LHCN-M2 (cell line): Measurements from ENCODE around the gene SEC22B. TPM values are rescaled to one million over a fixed set of nuclear protein-coding genes. Genes with fewer than 3 reads are reported as not detected.
"Not testable (repeated sequence)": the region's sequence is repeated elsewhere in the genome, so short reads cannot be mapped to it uniquely, and the experiment has no call there.

Experiments used
- DNase-seq: peaks from one replicate; pipeline ENCODE4 v3.0.0-alpha.2; 2012; ENCODE audit warnings: low read depth
- polyA plus RNA-seq: library from polyadenylated mRNA; unstranded; fragments of >200 nt; gene quantifications from one replicate; pipeline ENCODE4 v1.2.1, GENCODE V29; 2012; ENCODE audit warnings: missing spikeins
- total RNA-seq: library from RNA; depleted of rRNA; stranded (reverse); fragments of >200 nt; gene quantifications from 2 replicates; pipeline ENCODE4 v1.2.3, GENCODE V29; 2014; rRNA removed

The SEC22B gene
- 44.6 and 45.5 TPM in 2 replicates for total RNA-seq
- polyA plus RNA-seq = 32.4 TPM

- DNase-seq = peak; percentile 95
Observed at GRCh38 chr1:120176092-120176855, at the start of gene SEC22B. Gene SEC22B (minus strand): TSS chr1:120176520. CDS start chr1:120176381, 139 bp downstream.

- not testable (repeated sequence) for DNase-seq
Observed at GRCh38 chr1:120217933-120218332, 41.6 kb upstream of the SEC22B start.

GRCh38 chr1:120217175-120217929, 41.0 kb upstream of the SEC22B start:
- peak; percentile 15 for DNase-seq

- not testable (repeated sequence) for DNase-seq
Observed at GRCh38 chr1:120213606-120214005, 37.3 kb upstream of the SEC22B start.

- not testable (repeated sequence) for DNase-seq
Observed at GRCh38 chr1:120210754-120211153, 34.4 kb upstream of the SEC22B start.

- peak; percentile 0 for DNase-seq
Observed at GRCh38 chr1:120196863-120197775, 20.8 kb upstream of the SEC22B start.

GRCh38 chr1:120188626-120189025, 12.3 kb upstream of the SEC22B start:
- not testable (repeated sequence) for DNase-seq

GRCh38 chr1:120182176-120182707, 5.9 kb upstream of the SEC22B start:
- DNase-seq = not testable (repeated sequence)

GRCh38 chr1:120179811-120180690, 3.7 kb upstream of the SEC22B start:
- DNase-seq = peak; percentile 87

GRCh38 chr1:120178799-120179756, 2.8 kb upstream of the SEC22B start:
- peak; percentile 38 for DNase-seq

GRCh38 chr1:120178058-120178457, 1.7 kb upstream of the SEC22B start:
- not testable (repeated sequence) for DNase-seq

GRCh38 chr1:120175688-120176087, 632 bp downstream of the SEC22B start:
- DNase-seq = peak; percentile 20

- not testable (repeated sequence) for DNase-seq
Observed at GRCh38 chr1:120164761-120165160, 11.6 kb downstream of the SEC22B start.

GRCh38 chr1:120162015-120162414, 14.3 kb downstream of the SEC22B start:
- not testable (repeated sequence) for DNase-seq

- DNase-seq = not testable (repeated sequence)
Observed at GRCh38 chr1:120158495-120158894, 17.8 kb downstream of the SEC22B start.

GRCh38 chr1:120158086-120158485, 18.2 kb downstream of the SEC22B start:
- DNase-seq = not testable (repeated sequence)

- DNase-seq = not testable (repeated sequence)
Observed at GRCh38 chr1:120150138-120150822, 26.0 kb downstream of the SEC22B start.

GRCh38 chr1:120149420-120150059, 26.8 kb downstream of the SEC22B start:
- DNase-seq = not testable (repeated sequence)
